H1 (cell line): Measurements from ENCODE around the gene DYNLT3. TPM values are rescaled to one million over a fixed set of nuclear protein-coding genes. Genes with fewer than 3 reads are reported as not detected.

ENCODE experiments used
- CTCF ChIA-PET: fragments of 300-600 bp; sonication (Branson Sonifier 250); formaldehyde crosslinking; loops from one replicate; lab custom pipeline; 2021; ENCODE audit not compliant: partially characterized antibody; lab: Charles Lee
- POLR2A ChIA-PET: fragments of 300-600 bp; sonication (Branson Sonifier 250); formaldehyde crosslinking; loops from one replicate; lab custom pipeline; 2021; ENCODE audit warnings: inconsistent platforms; ENCODE audit not compliant: partially characterized antibody; lab: Charles Lee
- DNase-seq, 2 experiments: peaks; one replicate each; pipeline versions ENCODE4 v3.0.0 to v3.0.0-alpha.2; 2010 to 2022; ENCODE audit warnings: low spot score in 2 of 2, low read depth in 1 of 2, mixed read lengths in 1 of 2
- FAIRE-seq: peaks from 2 replicates; lab custom pipeline; 2011; peaks lifted over from hg19 to GRCh38; lab: Jason Lieb, UNC
- H2AFZ ChIP-seq: 2 replicates; pipeline ENCODE4 v1.8.1; 2012; ENCODE audit warnings: low read length, inconsistent platforms
- H2AK5ac ChIP-seq: 2 replicates; pipeline ENCODE4 v1.6.1; 2013; ENCODE audit warnings: low read depth, low read length
- H2BK120ac ChIP-seq: replicated peaks from 2 replicates; pipeline ENCODE3; 2013; ENCODE audit warnings: low read depth, low read length, inconsistent platforms
- H2BK12ac ChIP-seq: 2 replicates; pipeline ENCODE4 v1.6.1; 2013; ENCODE audit warnings: low read depth, low read length
- H2BK15ac ChIP-seq: 2 replicates; pipeline ENCODE4 v1.6.1; 2013; ENCODE audit warnings: low read length
- H2BK20ac ChIP-seq: 2 replicates; pipeline ENCODE4 v1.6.1; 2013; ENCODE audit warnings: low read length
- H2BK5ac ChIP-seq: 2 replicates; pipeline ENCODE4 v1.6.1; 2013; ENCODE audit warnings: low read depth, low read length
- H3K14ac ChIP-seq: 2 replicates; pipeline ENCODE4 v1.6.1; 2013; ENCODE audit warnings: inconsistent platforms; ENCODE audit not compliant: insufficient read length
- H3K18ac ChIP-seq: 2 replicates; pipeline ENCODE4 v1.6.1; 2013; ENCODE audit warnings: low read length; ENCODE audit errors: extremely low read depth
- H3K23ac ChIP-seq: 2 replicates; pipeline ENCODE4 v1.6.1; 2013; ENCODE audit warnings: inconsistent platforms; ENCODE audit not compliant: insufficient read length
- H3K23me2 ChIP-seq: 2 replicates; pipeline ENCODE4 v1.6.1; 2013; ENCODE audit warnings: low read depth, low read length
- H3K27ac ChIP-seq: 2 replicates; pipeline ENCODE4 v1.6.1; 2011; ENCODE audit warnings: low read depth, low read length, inconsistent platforms
- H3K27me3 ChIP-seq, 4 experiments: replicated peaks in 1 of 4; 1 replicate in 1 of 4; 2 replicates in 3 of 4; pipeline versions ENCODE4 v1.6.1 to v1.8.1; 2011 to 2013; ENCODE audit warnings: low read length in 3 of 4, mild to moderate bottlenecking in 3 of 4, inconsistent platforms in 2 of 4, mixed read lengths in 2 of 4, moderate library complexity in 1 of 4; ENCODE audit not compliant: control insufficient read depth in 3 of 4, insufficient read depth in 3 of 4; ENCODE audit errors: extremely low read depth in 1 of 4
- H3K36me3 ChIP-seq, 4 experiments: 2 replicates each; pipeline versions ENCODE4 v1.6.1 to v1.8.1; 2011 to 2013; ENCODE audit warnings: mild to moderate bottlenecking in 4 of 4, low read length in 3 of 4, moderate library complexity in 2 of 4, control low read depth in 1 of 4, inconsistent platforms in 1 of 4; ENCODE audit not compliant: insufficient read depth in 4 of 4, control insufficient read depth in 2 of 4
- H3K4ac ChIP-seq: replicated peaks from 2 replicates; pipeline ENCODE3; 2013; ENCODE audit warnings: low read length, low read depth, mixed read lengths, inconsistent platforms; ENCODE audit not compliant: insufficient read length
- H3K4me1 ChIP-seq, 4 experiments: replicated peaks in 1 of 4; 1 replicate in 1 of 4; 2 replicates in 3 of 4; pipeline versions ENCODE4 v1.6.1 to v1.8.1; 2011 to 2013; ENCODE audit warnings: low read length in 3 of 4, inconsistent platforms in 2 of 4, mixed read lengths in 1 of 4; ENCODE audit not compliant: insufficient read depth in 4 of 4, control insufficient read depth in 3 of 4
- H3K4me2 ChIP-seq, 2 experiments: 2 replicates each; pipeline versions ENCODE4 v1.6.1 to v1.8.1; 2011 to 2013; ENCODE audit warnings: low read depth in 2 of 2, low read length in 2 of 2, control low read depth in 1 of 2, inconsistent platforms in 1 of 2, mild to moderate bottlenecking in 1 of 2; ENCODE audit not compliant: insufficient read depth in 1 of 2
- H3K4me3 ChIP-seq, 4 experiments: fragments of 200-600, 300-600 bp in 1 of 4; sonication (generic), shearing (Covaris generic), sonication (Bioruptor Twin) in 1 of 4; 2 replicates each; pipeline versions ENCODE4 v1.5.1 to v1.8.1; 2011 to 2016; ENCODE audit warnings: low read length in 4 of 4, low read depth in 3 of 4, control low read depth in 2 of 4, inconsistent platforms in 2 of 4, mild to moderate bottlenecking in 2 of 4, mixed read lengths in 1 of 4, moderate library complexity in 1 of 4; ENCODE audit not compliant: insufficient read depth in 2 of 4; ENCODE audit errors: extremely low read depth in 1 of 4
- H3K56ac ChIP-seq: replicated peaks from 2 replicates; pipeline ENCODE3; 2013; ENCODE audit warnings: low read depth, mild to moderate bottlenecking, mixed read lengths, low read length, inconsistent platforms; ENCODE audit not compliant: insufficient read length
- H3K79me1 ChIP-seq: 2 replicates; pipeline ENCODE4 v1.6.1; 2013; ENCODE audit warnings: low read depth, low read length, control low read depth
- H3K79me2 ChIP-seq, 2 experiments: 2 replicates each; pipeline versions ENCODE4 v1.6.1 to v1.8.1; 2012 to 2013; ENCODE audit warnings: low read length in 2 of 2, mild to moderate bottlenecking in 2 of 2, inconsistent platforms in 1 of 2; ENCODE audit not compliant: insufficient read depth in 2 of 2, control insufficient read depth in 1 of 2
- H3K9ac ChIP-seq, 4 experiments: replicated peaks in 1 of 4; 1 replicate in 1 of 4; 2 replicates in 3 of 4; pipeline versions ENCODE4 v1.6.1 to v1.8.1; 2011 to 2013; ENCODE audit warnings: low read depth in 3 of 4, low read length in 3 of 4, control low read depth in 2 of 4, mild to moderate bottlenecking in 2 of 4, moderate library complexity in 2 of 4, inconsistent platforms in 1 of 4; ENCODE audit errors: extremely low read depth in 1 of 4
- H3K9me3 ChIP-seq, 2 experiments: 2 replicates each; pipeline versions ENCODE4 v1.6.1 to v1.8.1; 2012 to 2013; ENCODE audit warnings: mild to moderate bottlenecking in 2 of 2, moderate library complexity in 2 of 2, control low read depth in 1 of 2, inconsistent platforms in 1 of 2, low read depth in 1 of 2, low read length in 1 of 2, mixed read lengths in 1 of 2; ENCODE audit not compliant: insufficient read depth in 2 of 2
- H4K20me1 ChIP-seq, 2 experiments: replicated peaks in 1 of 2; 2 replicates each; pipeline versions ENCODE3 to v1.8.1; 2011 to 2013; ENCODE audit warnings: inconsistent platforms in 2 of 2, low read length in 2 of 2, mild to moderate bottlenecking in 1 of 2; ENCODE audit not compliant: insufficient read depth in 2 of 2, control insufficient read depth in 1 of 2
- H4K5ac ChIP-seq: 2 replicates; pipeline ENCODE4 v1.6.1; 2013; ENCODE audit warnings: low read length, low read depth, mixed read lengths, inconsistent platforms; ENCODE audit not compliant: insufficient read length
- H4K8ac ChIP-seq: 2 replicates; pipeline ENCODE4 v1.8.0; 2013; ENCODE audit warnings: mild to moderate bottlenecking, moderate library complexity, low read length, inconsistent platforms; ENCODE audit not compliant: insufficient read depth; ENCODE audit errors: extremely low read depth
- H4K91ac ChIP-seq: replicated peaks from 2 replicates; pipeline ENCODE3; 2013; ENCODE audit warnings: low read length, mixed read lengths, inconsistent platforms; ENCODE audit not compliant: insufficient read length
- BRCA1 ChIP-seq: IDR thresholded peaks from 2 replicates; pipeline ENCODE4 v1.6.1; 2012; ENCODE audit warnings: low read depth, low read length, improper control_type of control experiment
- CREB1 ChIP-seq: IDR thresholded peaks from 2 replicates; pipeline ENCODE4 v1.6.1; 2012; ENCODE audit warnings: inconsistent platforms
- NRF1 ChIP-seq: IDR thresholded peaks from 2 replicates; pipeline ENCODE4 v1.6.1; 2011; ENCODE audit warnings: mild to moderate bottlenecking, low read depth, low read length, improper control_type of control experiment
- ZNF274 ChIP-seq: IDR thresholded peaks from 2 replicates; pipeline ENCODE4 v1.7.0; 2012; ENCODE audit warnings: low read length, borderline replicate concordance; ENCODE audit errors: extremely low read depth
- WGBS, 2 experiments: shearing (Covaris generic) in 1 of 2; methylation state at CpG; one replicate each; pipeline versions ENCODE4 v1.1.6 to v1.1.7; 2013 to 2015; ENCODE audit warnings: low lambda C conversion rate in 2 of 2, mixed read lengths in 2 of 2, inconsistent platforms in 1 of 2, low coverage in 1 of 2, missing lambda C conversion rate in 1 of 2; ENCODE audit not compliant: insufficient replicate concordance in 2 of 2, insufficient coverage in 1 of 2, insufficient read length in 1 of 2; ENCODE audit errors: extremely low coverage in 1 of 2, missing lambda C conversion rate in 1 of 2; 5-methylcytosine and 5-hydroxymethylcytosine counted together
- polyA plus RNA-seq, 7 experiments: library from polyadenylated mRNA; depleted of rRNA in 3 of 7; stranded (reverse) in 5 of 7; unstranded in 2 of 7; fragments of >200 nt in 5 of 7; fragments of 200-250 nt in 2 of 7; gene quantifications; 1 replicate in 5 of 7; 2 replicates in 1 of 7; 4 replicates in 1 of 7; pipeline versions ENCODE4 v1.2.1 to v1.2.3, GENCODE V29; 2011 to 2013; ENCODE audit warnings: missing spikeins in 2 of 7, mixed read lengths in 2 of 7
- total RNA-seq: library from RNA; stranded (reverse); fragmentation: NEBNext Ultra II Directional; extraction: Animal tissue kit (Norgen Biotek cat#: 25700); gene quantifications from 2 replicates; pipeline ENCODE4 v1.2.1, GENCODE V29; 2021

DYNLT3 gene
- total and polyA plus RNA-seq, 2 of the 8 experiments (the other 6 are each of a cell fraction or from before 2014, with no cell fraction given): 2.3 to 3.5 TPM

GRCh38 chrX:37873220-37873619 lies 25.8 kb upstream of the DYNLT3 start:
- H3K23me2 ChIP-seq: no peaks in the 10 kb centered on the region; the same call in 1 of the 2 replicates
- TF ChIP-seq NRF1 (no peak), ZNF274 (no peak), BRCA1 (no peak), CREB1 (no peak)
- H3K4me3 ChIP-seq: no peak overlapping the region
- H4K8ac ChIP-seq: no peak overlapping the region
- no peak overlapping the region for H2AFZ ChIP-seq
- H2BK120ac ChIP-seq: no peak overlapping the region
- H3K36me3 ChIP-seq: no peaks in the 10 kb centered on the region
- H4K91ac ChIP-seq: no peak overlapping the region
- ChIA-PET CTCF (interaction anchor here (1.1 kb wide), 2 partner anchors 21 to 128 kb away, joined by 3 to 4 read pairs; no protein-coding TSS in a partner anchor), POLR2A (no interaction called here)
- FAIRE-seq: no peak
- no peak for DNase-seq
- no peak overlapping the region for H2BK20ac ChIP-seq
- no peak overlapping the region for H3K56ac ChIP-seq
- H4K20me1 ChIP-seq: no peaks in the 10 kb centered on the region
- H3K79me2 ChIP-seq: no peaks in the 10 kb centered on the region
- no peak overlapping the region for H3K9ac ChIP-seq
- H3K9me3 ChIP-seq: no peaks in the 10 kb centered on the region
- H2BK15ac ChIP-seq: no peak overlapping the region
- no peak overlapping the region for H3K27ac ChIP-seq
- H3K14ac ChIP-seq: no peak overlapping the region
- H2AK5ac ChIP-seq: no peak overlapping the region
- no peak overlapping the region for H3K23ac ChIP-seq
- H3K4ac ChIP-seq: no peak overlapping the region
- 43% methylated on average over 1 of the region's 1 CpG; no CpG with 5 or more reads in 1 of the 2 experiments for WGBS, 2 experiments
- no peak overlapping the region for H2BK12ac ChIP-seq
- H4K5ac ChIP-seq: no peak overlapping the region
- H2BK5ac ChIP-seq: no peak overlapping the region
- H3K4me2 ChIP-seq: no peak overlapping the region
- no peaks in the 10 kb centered on the region for H3K27me3 ChIP-seq
- H3K79me1 ChIP-seq: no peaks in the 10 kb centered on the region
- H3K4me1 ChIP-seq: no peaks in the 10 kb centered on the region
- H3K18ac ChIP-seq: no peak overlapping the region
